Sigmoid colon (tissue), 7 donors: Measurements from ENCODE around the gene WDFY4. TPM values are rescaled to one million over a fixed set of nuclear protein-coding genes. Genes with fewer than 3 reads are reported as not detected.

Experiments
- DNase-seq: peaks from one replicate; pipeline ENCODE4 v3.0.0-alpha.2; 2019
- H3K27ac ChIP-seq, 4 donors: fragments of 200-600 bp; sonication (generic); one replicate each; pipeline ENCODE4 v1.5.1; 2016 to 2019; ENCODE audit warnings: mild to moderate bottlenecking in 1 of 4
- H3K27me3 ChIP-seq, 3 donors: fragments of 200-600 bp; sonication (generic); one replicate each; pipeline ENCODE4 v1.5.1; 2019; ENCODE audit warnings: mild to moderate bottlenecking in 1 of 3
- H3K36me3 ChIP-seq, 4 donors: fragments of 200-600 bp; sonication (generic); one replicate each; pipeline ENCODE4 v1.5.1; 2016 to 2019
- H3K4me1 ChIP-seq, 4 donors: fragments of 200-600 bp; sonication (generic); one replicate each; pipeline ENCODE4 v1.5.1; 2017 to 2019
- H3K4me3 ChIP-seq, 4 donors: fragments of 200-600 bp; sonication (generic); one replicate each; pipeline ENCODE4 v1.5.1; 2017 to 2019; ENCODE audit warnings: mild to moderate bottlenecking in 2 of 4, moderate library complexity in 1 of 4
- H3K9me3 ChIP-seq, 4 donors: fragments of 200-600 bp in 3 of 4; sonication (generic) in 3 of 4; one replicate each; pipeline versions ENCODE4 v1.5.1 to v1.6.1; 2013 to 2019
- CTCF ChIP-seq, 4 experiments: fragments of 450-650 bp in 3 of 4; fragments of 200-600 bp in 1 of 4; IDR thresholded peaks; one replicate each; pipeline ENCODE4 v1.5.1; 2016 to 2019; ENCODE audit warnings: antibody characterized with exemption in 4 of 4, mild to moderate bottlenecking in 3 of 4, moderate library complexity in 2 of 4
- EP300 ChIP-seq, 4 donors: sonication (generic); formaldehyde crosslinking; IDR thresholded peaks; one replicate each; pipeline ENCODE4 v1.6.1; 2017; ENCODE audit warnings: antibody characterized with exemption in 4 of 4
- POLR2A ChIP-seq, 2 donors: fragments of 450-650 bp; IDR thresholded peaks; one replicate each; pipeline ENCODE4 v1.6.1; 2016; ENCODE audit warnings: antibody characterized with exemption in 2 of 2, mild to moderate bottlenecking in 2 of 2, moderate library complexity in 2 of 2
- POLR2AphosphoS5 ChIP-seq, 4 donors: sonication (generic); formaldehyde crosslinking; IDR thresholded peaks; one replicate each; pipeline ENCODE4 v1.6.1; 2017; ENCODE audit warnings: antibody characterized with exemption in 4 of 4
- WGBS, 2 donors: extraction: QIAGEN DNeasy Blood & Tissue Kit; methylation state at CpG; one replicate each; pipeline ENCODE4 v1.1.7; 2013; 5-methylcytosine and 5-hydroxymethylcytosine counted together
- intact Hi-C: fragments of 100-400 bp; cut with DNase I; formaldehyde crosslinking; loops from one replicate; pipeline ENCODE4 v1.15.1; 2023
- polyA plus RNA-seq, 3 donors: library from polyadenylated mRNA; stranded (reverse); fragments of 200-250 nt; gene quantifications; one replicate each; pipeline ENCODE4 v1.2.3, GENCODE V29; 2013
- total RNA-seq, 4 donors: library from RNA; depleted of rRNA; stranded (reverse); fragments of >200 nt; gene quantifications; one replicate each; pipeline ENCODE4 v1.1.0, GENCODE V29; 2016
- donor health status: healthy with polysubstance abuse.
- donor health status: Bipolar disorder and iron deficiency.
- donor health status: healthy.

The WDFY4 gene
- total and polyA plus RNA-seq, 7 donors, result 0.60 to 18.6 (median 2.5) TPM

GRCh38 chr10:48683868-48684267 is 805 bp upstream of the WDFY4 start:
- Histone ChIP-seq H3K4me3 (no peak overlapping the region), H3K27me3 (no peaks in the 10 kb centered on the region), H3K9me3 (no peaks in the 10 kb centered on the region), H3K4me1 (no peaks in the 10 kb centered on the region), H3K27ac (no peak overlapping the region), H3K36me3 (no peaks in the 10 kb centered on the region)
- intact Hi-C loops, result no loop called here
- TF ChIP-seq EP300 (IDR thresholded peaks at IDR 0.05) (no peak), POLR2A (IDR thresholded peaks at IDR 0.05) (no peak)
- no peak for DNase-seq
- 71 to 79% methylated on average over 5 of the region's 5 CpGs for WGBS, 2 donors

- Histone ChIP-seq H3K4me1 (no peaks in the 10 kb centered on the region), H3K36me3 (no peaks in the 10 kb centered on the region), H3K4me3 (peak overlapping the region in 1 of 4 donors; percentile 25), H3K27ac (no peak overlapping the region), H3K9me3 (no peaks in the 10 kb centered on the region), H3K27me3 (no peaks in the 10 kb centered on the region)
- no peak for DNase-seq
- TF ChIP-seq POLR2AphosphoS5 (IDR thresholded peaks at IDR 0.05) (no peak), POLR2A (IDR thresholded peaks at IDR 0.05) (no peak), CTCF (IDR thresholded peaks at IDR 0.05) (no peak), EP300 (IDR thresholded peaks at IDR 0.05) (no peak)
- intact Hi-C loops, result no loop called here
- WGBS, 2 donors, result 58 to 85% methylated on average over 6 of the region's 6 CpGs
These were observed 246 bp upstream of the WDFY4 start for GRCh38 chr10:48684463-48684791.

DNA sequence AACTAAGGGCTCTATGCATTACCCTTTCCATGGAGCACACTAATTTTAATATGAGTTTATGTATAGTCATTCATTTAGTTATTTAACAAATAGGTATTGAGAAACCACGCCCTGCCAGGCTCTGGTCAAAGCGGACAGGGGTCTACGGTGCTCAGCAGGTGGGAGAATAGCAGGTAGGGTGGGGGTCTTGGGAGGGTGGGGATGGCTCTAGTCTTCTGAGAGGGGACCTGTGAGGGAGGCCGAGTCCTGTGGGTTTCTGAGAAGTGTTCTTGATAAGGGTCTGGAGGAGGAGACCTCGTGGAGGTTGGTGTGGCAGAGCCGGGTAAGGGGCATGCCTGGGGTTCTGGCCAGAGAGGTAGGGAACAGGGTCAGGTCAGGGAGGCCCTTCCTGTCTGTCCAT is 1.1 kb downstream of the WDFY4 start:
- Histone ChIP-seq H3K27me3 (no peaks in the 10 kb centered on the region), H3K4me3 (peak overlapping the region in 1 of 4 donors; percentile 25), H3K9me3 (no peaks in the 10 kb centered on the region), H3K36me3 (no peaks in the 10 kb centered on the region), H3K27ac (no peak overlapping the region), H3K4me1 (no peaks in the 10 kb centered on the region)
- DNase-seq, result no peak
- 69 to 85% methylated on average over 6 of the region's 6 CpGs for WGBS, 2 donors
- no peak for TF ChIP-seq CTCF (IDR thresholded peaks at IDR 0.05)
- TF ChIP-seq POLR2A (IDR thresholded peaks at IDR 0.05), result no peak
- TF ChIP-seq EP300 (IDR thresholded peaks at IDR 0.05), result no peak
- TF ChIP-seq POLR2AphosphoS5 (IDR thresholded peaks at IDR 0.05), result no peak
- intact Hi-C loops, result no loop called here

DNA sequence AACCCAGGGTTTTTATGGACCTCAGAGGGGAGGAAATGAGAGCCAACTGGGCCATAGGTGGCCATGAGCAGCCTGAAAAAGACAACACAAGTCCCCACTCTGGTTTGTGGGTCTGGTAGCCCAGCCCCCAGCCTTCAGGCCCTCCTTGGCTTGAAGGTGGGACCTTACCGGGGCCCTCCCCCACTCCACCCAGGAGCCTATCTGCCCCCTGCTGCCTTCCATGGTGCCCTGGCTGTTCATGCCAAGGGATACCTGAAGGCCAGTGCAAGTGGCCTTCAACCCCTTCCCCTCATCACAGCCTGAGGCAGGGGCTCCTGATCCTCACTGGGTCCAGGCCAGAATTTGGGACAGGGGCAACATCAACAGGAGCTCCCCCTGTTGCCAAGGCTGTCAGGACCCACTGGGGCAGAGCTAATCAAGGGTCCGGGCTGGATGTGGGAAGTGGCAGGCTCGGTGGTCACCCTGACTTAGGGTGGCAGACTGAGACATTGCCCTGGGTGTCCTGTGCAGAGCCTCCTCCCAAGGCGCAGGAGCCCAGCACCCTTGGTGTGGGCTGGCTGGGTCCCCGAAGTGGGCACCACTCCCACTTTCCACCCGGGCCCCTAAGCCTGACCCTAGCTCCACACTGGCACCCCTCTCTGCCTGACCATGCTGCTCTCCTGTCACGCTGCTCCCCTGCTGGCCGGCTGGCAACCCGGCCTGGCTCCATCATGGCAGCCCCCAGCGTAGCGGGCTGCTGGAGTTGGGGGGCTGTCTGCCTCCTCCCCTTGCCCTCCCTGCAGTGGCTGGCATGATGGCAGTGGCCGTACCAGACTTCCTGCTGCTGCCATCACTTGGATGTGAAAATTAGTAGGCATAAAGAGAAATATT is 6.4 kb downstream of the WDFY4 start:
- Histone ChIP-seq H3K27me3 (no peaks in the 10 kb centered on the region), H3K4me1 (no peaks in the 10 kb centered on the region), H3K27ac (no peak overlapping the region), H3K36me3 (no peaks in the 10 kb centered on the region), H3K4me3 (no peak overlapping the region), H3K9me3 (no peaks in the 10 kb centered on the region)
- no peak for DNase-seq
- 93 to 94% methylated on average over 12 of the region's 12 CpGs for WGBS, 2 donors
- TF ChIP-seq POLR2A (IDR thresholded peaks at IDR 0.05) (no peak), POLR2AphosphoS5 (IDR thresholded peaks at IDR 0.05) (no peak), EP300 (IDR thresholded peaks at IDR 0.05) (no peak), CTCF (IDR thresholded peaks at IDR 0.05) (no peak)
- intact Hi-C loops, result no loop called here

DNA sequence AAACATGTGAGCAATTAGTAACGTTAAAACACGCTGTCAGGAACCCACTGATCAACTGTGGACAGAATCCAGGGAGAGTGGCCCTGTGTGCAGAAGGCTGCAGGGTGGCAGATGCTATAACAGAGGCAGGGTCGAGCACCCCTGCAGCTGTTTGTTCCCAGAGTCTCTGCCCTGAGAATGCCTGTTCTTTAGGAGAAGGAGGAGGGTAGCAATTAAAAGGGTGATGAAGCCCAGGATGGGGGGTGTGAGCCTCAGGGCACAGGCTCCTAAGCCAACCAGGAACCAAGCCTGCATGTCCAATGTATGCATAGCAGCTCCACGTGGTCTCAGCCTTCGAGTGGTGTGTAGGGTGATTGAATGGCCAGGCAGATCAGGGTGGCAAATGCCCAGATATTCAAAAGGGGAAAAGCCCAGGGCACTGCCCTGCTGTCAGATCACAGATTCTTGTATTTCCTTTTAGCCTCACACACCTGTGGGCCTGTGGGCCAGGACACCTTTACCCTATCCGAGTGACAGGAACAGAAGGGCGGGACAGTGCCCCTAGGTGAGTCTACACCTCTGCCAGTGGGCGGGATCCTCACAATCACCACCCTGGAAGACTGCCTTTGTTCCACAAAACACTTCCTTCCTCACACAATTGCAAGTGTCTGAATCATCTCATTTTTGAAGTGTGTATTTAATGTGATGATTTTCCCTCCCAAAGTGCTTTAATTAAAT is 7.3 kb downstream of the WDFY4 start:
- no peak for DNase-seq
- intact Hi-C loops, result no loop called here
- no peak overlapping the region for H3K27ac ChIP-seq
- H3K4me1 ChIP-seq, result no peaks in the 10 kb centered on the region
- no peaks in the 10 kb centered on the region for H3K9me3 ChIP-seq
- WGBS, 2 donors, result 31 to 65% methylated on average over 8 of the region's 8 CpGs
- H3K36me3 ChIP-seq, result no peaks in the 10 kb centered on the region
- H3K27me3 ChIP-seq, result no peaks in the 10 kb centered on the region
- no peak overlapping the region for H3K4me3 ChIP-seq
- TF ChIP-seq EP300 (IDR thresholded peaks at IDR 0.05) (no peak), POLR2AphosphoS5 (IDR thresholded peaks at IDR 0.05) (no peak), CTCF (IDR thresholded peaks at IDR 0.05) (no peak), POLR2A (IDR thresholded peaks at IDR 0.05) (no peak)
